ENCODE results near the gene EVC2. TPM values are rescaled to one million over a fixed set of nuclear protein-coding genes. Genes with fewer than 3 reads are reported as not detected.

EVC2 gene
- total RNA-seq, 1 experiment from 2014 or later: 7.8 TPM

- Histone ChIP-seq H3K4me2 (ENCODE audit: insufficient read depth, insufficient read length, low read length) (no peak overlapping the region), H2BK12ac (ENCODE audit: insufficient read length, low read depth, low read length) (no peak overlapping the region), H2BK20ac (ENCODE audit: low read depth, low read length, poor library complexity, severe bottlenecking) (no peak overlapping the region), H3K56ac (ENCODE audit: insufficient read length, low read depth, low read length) (no peak overlapping the region), H4K91ac (ENCODE audit: insufficient read length, low read depth, low read length) (no peak overlapping the region), H3K23ac (ENCODE audit: insufficient read length, low read depth, low read length) (no peak overlapping the region), H2AFZ (ENCODE audit: low read length) (no peak overlapping the region), H2AK5ac (ENCODE audit: insufficient read length, low read length) (no peak overlapping the region), H2BK5ac (ENCODE audit: insufficient read length, low read length) (no peak overlapping the region), H2BK15ac (ENCODE audit: low read depth, low read length) (no peak overlapping the region), H3T11ph (ENCODE audit: low read length) (no peak overlapping the region), H3K4ac (ENCODE audit: low read depth, low read length) (no peak overlapping the region), H4K8ac (replicated peaks; ENCODE audit: insufficient read length, low read depth, low read length) (no peak overlapping the region), H3K14ac (ENCODE audit: insufficient read depth, low read length) (no peak overlapping the region), H3K23me2 (ENCODE audit: insufficient read length, low read depth, low read length, poor library complexity, severe bottlenecking) (no peaks in the 10 kb centered on the region), H3K79me2 (ENCODE audit: insufficient read depth, low read length) (no peaks in the 10 kb centered on the region), H3K9me3 (ENCODE audit: control insufficient read depth, low read depth, low read length) (no peaks in the 10 kb centered on the region), H3K79me1 (ENCODE audit: insufficient read depth, low read depth, low read length, poor library complexity, severe bottlenecking) (no peaks in the 10 kb centered on the region), H4K20me1 (ENCODE audit: control insufficient read depth, insufficient read depth, insufficient read length) (no peaks in the 10 kb centered on the region), H3K18ac (ENCODE audit: insufficient read length, low read depth, low read length) (no peak overlapping the region), H4K5ac (ENCODE audit: insufficient read length, low read depth, low read length) (no peak overlapping the region), H3K27ac (ENCODE audit: insufficient read length, low read depth, low read length) (no peak overlapping the region), H3K27me3 (ENCODE audit: insufficient read depth, low read length) (no peaks in the 10 kb centered on the region), H2BK120ac (ENCODE audit: low read depth, low read length, poor library complexity, severe bottlenecking) (no peak overlapping the region), H3K4me1 (ENCODE audit: insufficient read depth, low read length) (no peaks in the 10 kb centered on the region), H3K9ac (ENCODE audit: extremely low read depth, insufficient read length, low read length) (no peak overlapping the region)
- Mint-ChIP-seq H3K9me3 (no peaks in the 10 kb centered on the region; a peak in 1 of 5 replicates), H3K27me3 (ENCODE audit: low read depth) (no peaks in the 10 kb centered on the region), H3K27ac (no peak overlapping the region), H3K4me3 (no peak overlapping the region), H3K36me3 (ENCODE audit: insufficient read depth in 1 of 3, low read depth in 3 of 3) (peaks cover 13 to 27% (median 25%) of the 10 kb centered on the region in 3 experiments; a peak in 6 of 7 replicates), H3K4me1 (peaks cover 4% of the 10 kb centered on the region in 2 experiments)
- no CpG with 5 or more reads among the region's 2 CpGs for WGBS (ENCODE audit: extremely low coverage, insufficient read length, low lambda C conversion rate)
- no peak for DNase-seq
- TF ChIP-seq CTCF (conservative IDR thresholded peaks at IDR 0.05): no peak
Observed at GRCh38 chr4:5572114-5572513, 136.2 kb downstream of the EVC2 start.
